ENCODE results near the gene MAGOHB. TPM values are rescaled to one million over a fixed set of nuclear protein-coding genes. Genes with fewer than 3 reads are reported as not detected.

MAGOHB gene
- total RNA-seq, 1 donor from 2014 or later, result 5.4 TPM

- TF ChIP-seq, protein P1, sequence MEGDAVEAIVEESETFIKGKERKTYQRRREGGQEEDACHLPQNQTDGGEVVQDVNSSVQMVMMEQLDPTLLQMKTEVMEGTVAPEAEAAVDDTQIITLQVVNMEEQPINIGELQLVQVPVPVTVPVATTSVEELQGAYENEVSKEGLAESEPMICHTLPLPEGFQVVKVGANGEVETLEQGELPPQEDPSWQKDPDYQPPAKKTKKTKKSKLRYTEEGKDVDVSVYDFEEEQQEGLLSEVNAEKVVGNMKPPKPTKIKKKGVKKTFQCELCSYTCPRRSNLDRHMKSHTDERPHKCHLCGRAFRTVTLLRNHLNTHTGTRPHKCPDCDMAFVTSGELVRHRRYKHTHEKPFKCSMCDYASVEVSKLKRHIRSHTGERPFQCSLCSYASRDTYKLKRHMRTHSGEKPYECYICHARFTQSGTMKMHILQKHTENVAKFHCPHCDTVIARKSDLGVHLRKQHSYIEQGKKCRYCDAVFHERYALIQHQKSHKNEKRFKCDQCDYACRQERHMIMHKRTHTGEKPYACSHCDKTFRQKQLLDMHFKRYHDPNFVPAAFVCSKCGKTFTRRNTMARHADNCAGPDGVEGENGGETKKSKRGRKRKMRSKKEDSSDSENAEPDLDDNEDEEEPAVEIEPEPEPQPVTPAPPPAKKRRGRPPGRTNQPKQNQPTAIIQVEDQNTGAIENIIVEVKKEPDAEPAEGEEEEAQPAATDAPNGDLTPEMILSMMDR (IDR thresholded peaks at IDR 0.05), result no peak
- intact Hi-C loops (cut with DNase I), result no loop called here
- Histone ChIP-seq H3K27me3 (no peaks in the 10 kb centered on the region), H3K36me3 (no peaks in the 10 kb centered on the region), H3K4me3 (no peak overlapping the region), H3K9me3 (no peaks in the 10 kb centered on the region), H3K27ac (no peak overlapping the region), H3K4me1 (no peaks in the 10 kb centered on the region)
- no peak for DNase-seq (ENCODE audit: low spot score in 2 of 2)
Observed at GRCh38 chr12:10634427-10634826, 21.0 kb upstream of the MAGOHB start.

- DNase-seq (ENCODE audit: low spot score in 2 of 2), result no peak
- intact Hi-C loops (cut with DNase I), result no loop called here
- no peaks in the 10 kb centered on the region for H3K4me1 ChIP-seq
- H3K4me3 ChIP-seq, result no peak overlapping the region
- no peaks in the 10 kb centered on the region for H3K27me3 ChIP-seq
- H3K27ac ChIP-seq, result no peak overlapping the region
- no peaks in the 10 kb centered on the region for H3K36me3 ChIP-seq
- TF ChIP-seq, protein P1 (IDR thresholded peaks at IDR 0.05), result no peak
- no peaks in the 10 kb centered on the region for H3K9me3 ChIP-seq
Observed at GRCh38 chr12:10633541-10633940, 20.1 kb upstream of the MAGOHB start.

GRCh38 chr12:10632226-10632625 is 18.8 kb upstream of the MAGOHB start:
- Histone ChIP-seq H3K27ac (no peak overlapping the region), H3K36me3 (no peaks in the 10 kb centered on the region), H3K4me1 (no peaks in the 10 kb centered on the region), H3K27me3 (no peaks in the 10 kb centered on the region), H3K4me3 (no peak overlapping the region), H3K9me3 (no peaks in the 10 kb centered on the region)
- TF ChIP-seq, protein P1 (IDR thresholded peaks at IDR 0.05), result no peak
- intact Hi-C loops (cut with DNase I), result no loop called here
- DNase-seq (ENCODE audit: low spot score in 2 of 2), result no peak

GRCh38 chr12:10624605-10625004 is 11.2 kb upstream of the MAGOHB start:
- intact Hi-C loops (cut with DNase I), result no loop called here

GRCh38 chr12:10623131-10623530 is 9.7 kb upstream of the MAGOHB start:
- no peak for DNase-seq (ENCODE audit: low spot score in 2 of 2)
- intact Hi-C loops (cut with DNase I), result no loop called here
- H3K4me3 ChIP-seq, result no peak overlapping the region
- H3K4me1 ChIP-seq, result no peaks in the 10 kb centered on the region
- no peak overlapping the region for H3K27ac ChIP-seq
- H3K27me3 ChIP-seq, result no peaks in the 10 kb centered on the region
- H3K9me3 ChIP-seq, result no peaks in the 10 kb centered on the region
- TF ChIP-seq, protein P1 (IDR thresholded peaks at IDR 0.05), result no peak
- H3K36me3 ChIP-seq, result no peaks in the 10 kb centered on the region

More at GRCh38 chr12:10624605-10625004, 11.2 kb upstream of the MAGOHB start:
- Histone ChIP-seq H3K9me3 (no peaks in the 10 kb centered on the region), H3K36me3 (no peaks in the 10 kb centered on the region), H3K27me3 (no peaks in the 10 kb centered on the region), H3K4me1 (no peaks in the 10 kb centered on the region), H3K4me3 (no peak overlapping the region), H3K27ac (no peak overlapping the region)
- TF ChIP-seq, protein P1 (IDR thresholded peaks at IDR 0.05), result no peak
- no peak for DNase-seq (ENCODE audit: low spot score in 2 of 2)

DNA sequence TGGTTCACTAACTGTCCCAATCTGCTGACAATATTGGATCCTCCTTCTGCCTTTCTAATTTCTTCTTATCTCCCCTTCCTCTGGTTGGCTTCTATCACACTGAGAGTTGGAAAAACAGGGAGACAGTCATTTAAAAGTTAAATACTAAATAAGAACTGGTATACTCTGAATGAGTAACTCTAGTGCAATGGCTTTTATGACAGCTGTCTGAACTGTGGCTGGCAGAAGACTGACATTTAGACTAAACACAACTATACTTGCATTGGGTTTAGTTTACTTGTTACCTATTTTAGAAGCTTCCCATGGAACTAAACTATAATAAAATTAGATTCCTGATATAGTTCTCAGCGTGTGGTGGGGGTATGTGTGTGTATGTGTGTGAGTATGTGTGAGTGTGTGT is 7.9 kb upstream of the MAGOHB start:
- no peak for DNase-seq (ENCODE audit: low spot score in 2 of 2)
- TF ChIP-seq, protein P1 (IDR thresholded peaks at IDR 0.05), result no peak
- no peak overlapping the region for H3K27ac ChIP-seq
- intact Hi-C loops (cut with DNase I), result no loop called here
- H3K36me3 ChIP-seq, result no peaks in the 10 kb centered on the region
- H3K27me3 ChIP-seq, result no peaks in the 10 kb centered on the region
- no peaks in the 10 kb centered on the region for H3K4me1 ChIP-seq
- no peak overlapping the region for H3K4me3 ChIP-seq
- no peaks in the 10 kb centered on the region for H3K9me3 ChIP-seq

Data from ascending aorta (tissue), 2 donors.